ENCODE data around the gene HOXB5. TPM values are rescaled to one million over a fixed set of nuclear protein-coding genes. Genes with fewer than 3 reads are reported as not detected.
A peak's percentile ranks its signal among the peaks of the same experiment; 100 is the strongest.

Gene HOXB5
- total RNA-seq, 1 donor from 2014 or later = not detected

DNA sequence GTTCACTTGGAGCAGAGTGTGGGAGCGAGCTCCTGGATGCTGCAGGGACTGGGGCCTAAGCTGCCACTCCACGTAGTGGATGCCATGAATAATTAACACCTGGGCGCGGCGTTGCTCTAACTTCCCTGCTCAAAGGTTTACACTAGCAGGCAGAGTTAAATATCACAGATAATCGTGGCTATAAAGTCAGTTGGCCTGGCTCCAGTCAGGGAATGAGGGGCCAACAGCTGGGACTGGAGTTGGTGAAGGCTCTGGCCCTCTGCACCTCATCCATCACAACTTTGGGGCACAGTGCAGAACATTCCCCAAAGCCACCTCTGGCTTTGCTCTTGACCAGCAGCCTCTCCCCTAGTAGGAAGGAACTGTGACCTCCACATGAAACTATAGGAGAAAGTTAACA lies 26.4 kb downstream of the HOXB5 start:
- Histone ChIP-seq H4K20me1 (ENCODE audit: insufficient read depth, low read length) (no peaks in the 10 kb centered on the region), H3K79me2 (ENCODE audit: insufficient read depth, low read length) (peaks cover 95% of the 10 kb centered on the region), H3K36me3 (ENCODE audit: insufficient read depth, low read length) (no peaks in the 10 kb centered on the region), H3K9ac (ENCODE audit: low read length) (peak overlapping the region; percentile 62), H3K4me1 (ENCODE audit: insufficient read depth, low read length) (peaks cover 21% of the 10 kb centered on the region), H3K27ac (ENCODE audit: low read depth, low read length) (peak overlapping the region; percentile 65), H3K4me2 (ENCODE audit: low read length) (peak overlapping the region; percentile 86), H3K9me3 (ENCODE audit: insufficient read depth, low read depth, low read length) (no peaks in the 10 kb centered on the region), H3K4me3 (ENCODE audit: insufficient read depth, low read depth, low read length) (no peak overlapping the region), H3K27me3 (ENCODE audit: insufficient read depth, low read length) (peaks cover 89% of the 10 kb centered on the region), H2AFZ (ENCODE audit: low read depth, low read length) (no peak overlapping the region)
- no peak overlapping the region for H3K4me3 Mint-ChIP-seq (ENCODE audit: unreplicated experiment)
- peaks cover 15% of the 10 kb centered on the region for H3K9me3 Mint-ChIP-seq (ENCODE audit: unreplicated experiment)
- H3K4me1 Mint-ChIP-seq (ENCODE audit: low read depth, unreplicated experiment) = no peaks in the 10 kb centered on the region
- peaks cover 17% of the 10 kb centered on the region for H3K27me3 Mint-ChIP-seq (ENCODE audit: low read depth, unreplicated experiment)
- H3K36me3 Mint-ChIP-seq (ENCODE audit: low read depth, unreplicated experiment) = no peaks in the 10 kb centered on the region
- FAIRE-seq = no peak
- H3K27ac Mint-ChIP-seq (ENCODE audit: unreplicated experiment) = no peak overlapping the region
- no peak for DNase-seq (ENCODE audit: low read depth)
- no peak for TF ChIP-seq EZH2 (IDR thresholded peaks at IDR 0.05; ENCODE audit: insufficient read depth, low read length)
- TF ChIP-seq, protein P1, sequence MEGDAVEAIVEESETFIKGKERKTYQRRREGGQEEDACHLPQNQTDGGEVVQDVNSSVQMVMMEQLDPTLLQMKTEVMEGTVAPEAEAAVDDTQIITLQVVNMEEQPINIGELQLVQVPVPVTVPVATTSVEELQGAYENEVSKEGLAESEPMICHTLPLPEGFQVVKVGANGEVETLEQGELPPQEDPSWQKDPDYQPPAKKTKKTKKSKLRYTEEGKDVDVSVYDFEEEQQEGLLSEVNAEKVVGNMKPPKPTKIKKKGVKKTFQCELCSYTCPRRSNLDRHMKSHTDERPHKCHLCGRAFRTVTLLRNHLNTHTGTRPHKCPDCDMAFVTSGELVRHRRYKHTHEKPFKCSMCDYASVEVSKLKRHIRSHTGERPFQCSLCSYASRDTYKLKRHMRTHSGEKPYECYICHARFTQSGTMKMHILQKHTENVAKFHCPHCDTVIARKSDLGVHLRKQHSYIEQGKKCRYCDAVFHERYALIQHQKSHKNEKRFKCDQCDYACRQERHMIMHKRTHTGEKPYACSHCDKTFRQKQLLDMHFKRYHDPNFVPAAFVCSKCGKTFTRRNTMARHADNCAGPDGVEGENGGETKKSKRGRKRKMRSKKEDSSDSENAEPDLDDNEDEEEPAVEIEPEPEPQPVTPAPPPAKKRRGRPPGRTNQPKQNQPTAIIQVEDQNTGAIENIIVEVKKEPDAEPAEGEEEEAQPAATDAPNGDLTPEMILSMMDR (IDR thresholded peaks at IDR 0.05; ENCODE audit: insufficient read depth, low read depth, low read length) = no peak

DNA sequence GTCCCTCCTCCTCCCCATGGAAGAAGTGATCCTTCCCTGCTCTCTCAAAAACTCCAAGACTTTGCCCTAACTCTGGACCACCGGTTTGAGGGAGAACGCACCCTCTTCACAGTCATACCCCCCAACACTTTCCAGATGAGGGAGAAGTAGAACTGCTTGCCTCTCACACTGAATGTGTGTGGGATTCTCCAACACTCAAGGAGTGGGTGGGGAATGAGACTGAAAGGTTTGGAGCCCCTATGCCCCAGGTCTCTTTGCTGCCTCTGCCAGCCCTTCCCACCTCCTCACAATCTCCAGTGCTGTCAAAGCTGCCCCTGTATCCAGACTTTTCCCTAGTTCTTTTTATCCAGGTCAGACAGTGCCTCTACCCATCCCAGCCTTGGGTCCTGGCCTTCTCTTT lies 26.9 kb downstream of the HOXB5 start:
- DNase-seq (ENCODE audit: low read depth) (no peak), FAIRE-seq (no peak)
- H3K4me3 ChIP-seq (ENCODE audit: insufficient read depth, low read depth, low read length) = no peak overlapping the region
- no peaks in the 10 kb centered on the region for H3K36me3 ChIP-seq (ENCODE audit: insufficient read depth, low read length)
- peaks cover 22% of the 10 kb centered on the region for H3K4me1 ChIP-seq (ENCODE audit: insufficient read depth, low read length)
- no peak for TF ChIP-seq EZH2 (IDR thresholded peaks at IDR 0.05; ENCODE audit: insufficient read depth, low read length)
- TF ChIP-seq, protein P1 (IDR thresholded peaks at IDR 0.05; ENCODE audit: insufficient read depth, low read depth, low read length) = no peak
- H2AFZ ChIP-seq (ENCODE audit: low read depth, low read length) = no peak overlapping the region
- peaks cover 16% of the 10 kb centered on the region for H3K9me3 Mint-ChIP-seq (ENCODE audit: unreplicated experiment)
- H3K4me2 ChIP-seq (ENCODE audit: low read length) = peak overlapping the region; percentile 86
- H3K9ac ChIP-seq (ENCODE audit: low read length) = peak overlapping the region; percentile 62
- H3K36me3 Mint-ChIP-seq (ENCODE audit: low read depth, unreplicated experiment) = no peaks in the 10 kb centered on the region
- H3K4me1 Mint-ChIP-seq (ENCODE audit: low read depth, unreplicated experiment) = no peaks in the 10 kb centered on the region
- H3K27ac ChIP-seq (ENCODE audit: low read depth, low read length) = peak overlapping the region; percentile 65
- H3K27ac Mint-ChIP-seq (ENCODE audit: unreplicated experiment) = no peak overlapping the region
- peaks cover 22% of the 10 kb centered on the region for H3K27me3 Mint-ChIP-seq (ENCODE audit: low read depth, unreplicated experiment)
- H3K27me3 ChIP-seq (ENCODE audit: insufficient read depth, low read length) = peaks cover 89% of the 10 kb centered on the region
- H4K20me1 ChIP-seq (ENCODE audit: insufficient read depth, low read length) = peaks cover 3% of the 10 kb centered on the region
- H3K9me3 ChIP-seq (ENCODE audit: insufficient read depth, low read depth, low read length) = no peaks in the 10 kb centered on the region
- H3K4me3 Mint-ChIP-seq (ENCODE audit: unreplicated experiment) = no peak overlapping the region
- H3K79me2 ChIP-seq (ENCODE audit: insufficient read depth, low read length) = peaks cover 95% of the 10 kb centered on the region

DNA sequence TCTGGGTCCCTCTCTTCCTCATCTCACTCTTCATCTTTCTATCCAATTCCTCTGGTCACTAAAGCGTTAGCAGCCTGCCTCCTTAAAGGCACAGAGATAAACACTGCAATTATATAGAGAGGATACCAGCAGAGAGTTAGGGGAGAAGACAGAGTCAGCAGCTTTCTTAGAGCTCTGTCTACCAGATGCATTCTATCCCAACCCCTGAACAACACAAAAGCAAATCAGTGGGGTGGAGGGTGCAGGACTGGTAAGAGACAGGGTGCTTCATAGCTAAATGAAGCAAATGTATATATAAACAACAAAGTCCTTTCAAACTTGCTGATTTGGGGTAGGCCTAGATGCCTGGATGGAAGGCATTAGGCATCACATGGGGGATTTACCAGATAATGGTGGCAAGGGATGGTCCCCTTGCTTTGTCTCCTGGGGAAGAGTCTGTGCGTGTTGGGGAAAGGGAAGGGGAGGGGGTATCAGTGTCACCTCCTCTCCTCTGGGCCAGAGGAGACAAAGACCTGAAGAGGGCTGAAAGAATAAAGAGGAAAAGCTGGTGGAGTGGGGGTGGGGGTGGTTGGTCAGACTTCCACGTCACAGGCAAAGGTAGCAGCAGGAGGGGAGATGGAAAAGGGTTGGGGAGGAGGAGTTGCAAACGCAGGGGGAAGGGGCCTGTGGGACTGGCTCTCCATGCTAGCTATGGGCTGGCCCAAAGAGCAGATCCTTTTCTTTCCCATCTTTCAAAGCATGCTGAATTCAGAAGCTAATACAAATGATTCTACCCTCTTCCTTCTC lies 27.5 kb downstream of the HOXB5 start:
- H3K9ac ChIP-seq (ENCODE audit: low read length) = peak overlapping the region; percentile 76
- H3K4me2 ChIP-seq (ENCODE audit: low read length) = peak overlapping the region; percentile 86
- no peak for TF ChIP-seq EZH2 (IDR thresholded peaks at IDR 0.05; ENCODE audit: insufficient read depth, low read length)
- TF ChIP-seq, protein P1 (IDR thresholded peaks at IDR 0.05; ENCODE audit: insufficient read depth, low read depth, low read length) = no peak
- H3K4me1 Mint-ChIP-seq (ENCODE audit: low read depth, unreplicated experiment) = no peaks in the 10 kb centered on the region
- H3K36me3 ChIP-seq (ENCODE audit: insufficient read depth, low read length) = no peaks in the 10 kb centered on the region
- FAIRE-seq = no peak
- peaks cover 95% of the 10 kb centered on the region for H3K79me2 ChIP-seq (ENCODE audit: insufficient read depth, low read length)
- H3K27me3 ChIP-seq (ENCODE audit: insufficient read depth, low read length) = peaks cover 89% of the 10 kb centered on the region
- no peaks in the 10 kb centered on the region for H3K9me3 ChIP-seq (ENCODE audit: insufficient read depth, low read depth, low read length)
- peaks cover 9% of the 10 kb centered on the region for H4K20me1 ChIP-seq (ENCODE audit: insufficient read depth, low read length)
- no peak for DNase-seq (ENCODE audit: low read depth)
- H3K36me3 Mint-ChIP-seq (ENCODE audit: low read depth, unreplicated experiment) = no peaks in the 10 kb centered on the region
- no peak overlapping the region for H3K4me3 Mint-ChIP-seq (ENCODE audit: unreplicated experiment)
- peaks cover 28% of the 10 kb centered on the region for H3K27me3 Mint-ChIP-seq (ENCODE audit: low read depth, unreplicated experiment)
- H2AFZ ChIP-seq (ENCODE audit: low read depth, low read length) = no peak overlapping the region
- no peak overlapping the region for H3K27ac Mint-ChIP-seq (ENCODE audit: unreplicated experiment)
- H3K9me3 Mint-ChIP-seq (ENCODE audit: unreplicated experiment) = peaks cover 16% of the 10 kb centered on the region
- peak overlapping the region; percentile 65 for H3K27ac ChIP-seq (ENCODE audit: low read depth, low read length)
- peaks cover 26% of the 10 kb centered on the region for H3K4me1 ChIP-seq (ENCODE audit: insufficient read depth, low read length)
- H3K4me3 ChIP-seq (ENCODE audit: insufficient read depth, low read depth, low read length) = no peak overlapping the region
